GM18520 (cell line): ENCODE data around the gene CCDC57.

Experiments
- ATAC-seq: cut with Tn5 transposase; IDR thresholded peaks from one replicate; pipeline ENCODE4 v1.9.1; 2021; ENCODE audit not compliant: unreplicated experiment

CCDC57 gene

DNA sequence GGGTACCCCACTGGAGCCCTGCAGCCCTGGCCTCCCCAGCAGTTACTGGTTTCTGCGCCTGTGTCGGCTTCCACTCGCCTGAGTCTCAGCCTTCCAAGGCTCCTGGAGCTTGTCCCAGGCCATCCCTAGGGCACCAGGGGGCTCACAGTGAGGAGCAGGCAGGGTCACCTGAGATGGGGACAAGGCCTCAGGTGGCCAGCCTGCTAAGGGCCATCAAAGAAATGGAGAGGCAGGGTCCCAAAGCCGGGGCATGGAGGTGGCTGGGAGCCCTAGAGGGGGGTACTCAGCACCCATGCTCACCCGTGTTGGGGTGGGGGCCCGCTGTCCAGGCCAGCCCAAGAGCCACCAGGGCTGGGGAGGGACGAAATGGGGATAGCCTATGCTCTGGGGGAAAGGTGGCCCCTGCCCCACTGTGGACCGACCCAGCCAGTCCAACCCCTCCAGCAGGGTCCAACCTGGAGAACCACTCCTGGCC, 115.9 kb downstream of the CCDC57 start:
- ATAC-seq, result no peak

DNA sequence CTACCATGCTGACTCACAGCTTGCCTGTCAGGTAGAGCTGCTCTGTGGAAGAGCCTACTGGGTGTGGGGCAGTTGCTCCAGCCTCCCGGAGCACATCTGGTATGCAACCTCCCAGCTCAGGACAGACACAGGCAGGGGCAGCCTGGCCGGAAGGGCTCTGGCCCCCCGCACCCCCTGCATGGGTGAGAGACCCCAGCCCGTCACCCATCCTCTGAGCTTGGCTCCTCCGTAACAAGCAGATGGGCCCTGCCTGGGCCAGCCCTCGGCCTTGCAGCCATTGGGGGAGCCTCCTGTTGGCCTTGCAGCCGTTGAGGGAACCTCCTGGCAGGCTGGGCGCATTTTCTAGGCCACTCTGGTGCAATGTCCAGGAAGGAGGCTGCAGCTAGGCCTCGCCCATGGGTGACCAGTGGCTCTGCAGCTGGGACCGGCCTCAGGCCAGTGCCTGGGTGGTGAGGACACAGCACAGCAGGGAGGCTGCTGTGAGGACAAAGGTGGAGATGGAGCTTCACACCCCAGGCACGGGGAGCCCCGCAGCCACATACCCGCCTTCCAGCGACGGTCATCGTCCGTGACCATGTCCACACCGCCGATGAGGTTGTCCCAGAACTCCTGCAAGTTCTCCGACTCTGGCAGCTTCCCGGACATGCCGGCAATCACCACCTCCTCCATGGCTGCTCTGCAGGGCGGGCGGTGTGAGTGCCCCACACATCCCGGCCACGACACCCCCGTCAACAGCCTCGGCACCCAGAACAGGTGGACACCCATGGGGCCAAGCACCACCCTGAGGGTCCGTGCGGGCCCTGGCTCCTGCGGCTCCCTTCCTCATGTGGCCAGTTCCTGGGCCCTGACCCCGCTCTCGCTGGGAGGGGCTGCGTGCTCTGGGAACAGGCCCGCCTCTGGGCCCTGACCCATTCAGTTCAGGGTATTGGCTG, 116.6 kb downstream of the CCDC57 start:
- no peak for ATAC-seq

DNA sequence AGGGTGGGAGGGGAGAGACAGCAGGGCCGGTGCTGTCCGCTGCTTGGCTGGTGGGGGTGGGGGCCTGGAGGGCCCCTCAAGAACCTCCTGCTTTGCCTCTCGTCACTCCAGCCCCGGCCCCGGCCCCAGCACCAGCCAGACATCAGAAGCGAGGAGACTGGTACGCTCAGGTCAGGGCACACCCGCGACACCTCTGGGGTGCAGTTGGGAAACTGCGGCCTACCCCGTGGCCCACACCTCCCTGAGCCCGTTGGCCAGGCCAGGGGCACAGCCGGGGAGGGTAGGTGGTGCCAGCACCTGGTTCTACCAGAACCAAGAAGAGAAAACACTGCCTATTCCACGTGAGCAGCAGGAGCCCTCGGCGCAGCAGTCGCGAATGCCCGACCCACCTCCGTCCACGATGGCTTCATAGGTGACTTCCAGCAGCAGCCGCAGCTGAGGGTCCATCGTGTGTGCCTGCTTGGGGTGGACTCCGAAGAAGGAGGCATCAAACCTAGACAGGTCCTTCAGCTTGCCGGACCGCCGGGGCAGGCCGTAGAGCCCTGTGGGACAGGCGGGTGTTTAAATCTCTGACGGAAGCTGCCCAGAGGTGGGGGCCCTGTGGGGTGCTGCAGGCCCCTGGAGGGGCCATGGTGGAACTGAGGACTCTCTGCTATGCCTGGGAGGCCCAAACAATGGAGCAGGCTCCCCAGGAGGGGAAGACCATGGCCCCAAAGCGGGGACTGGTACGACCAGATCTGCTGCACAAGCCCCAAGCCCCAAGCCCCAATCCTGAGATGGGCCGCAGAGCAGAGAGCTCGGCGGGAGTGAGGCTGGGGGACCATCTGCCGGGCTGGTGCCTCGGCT, 117.5 kb downstream of the CCDC57 start:
- no peak for ATAC-seq

DNA sequence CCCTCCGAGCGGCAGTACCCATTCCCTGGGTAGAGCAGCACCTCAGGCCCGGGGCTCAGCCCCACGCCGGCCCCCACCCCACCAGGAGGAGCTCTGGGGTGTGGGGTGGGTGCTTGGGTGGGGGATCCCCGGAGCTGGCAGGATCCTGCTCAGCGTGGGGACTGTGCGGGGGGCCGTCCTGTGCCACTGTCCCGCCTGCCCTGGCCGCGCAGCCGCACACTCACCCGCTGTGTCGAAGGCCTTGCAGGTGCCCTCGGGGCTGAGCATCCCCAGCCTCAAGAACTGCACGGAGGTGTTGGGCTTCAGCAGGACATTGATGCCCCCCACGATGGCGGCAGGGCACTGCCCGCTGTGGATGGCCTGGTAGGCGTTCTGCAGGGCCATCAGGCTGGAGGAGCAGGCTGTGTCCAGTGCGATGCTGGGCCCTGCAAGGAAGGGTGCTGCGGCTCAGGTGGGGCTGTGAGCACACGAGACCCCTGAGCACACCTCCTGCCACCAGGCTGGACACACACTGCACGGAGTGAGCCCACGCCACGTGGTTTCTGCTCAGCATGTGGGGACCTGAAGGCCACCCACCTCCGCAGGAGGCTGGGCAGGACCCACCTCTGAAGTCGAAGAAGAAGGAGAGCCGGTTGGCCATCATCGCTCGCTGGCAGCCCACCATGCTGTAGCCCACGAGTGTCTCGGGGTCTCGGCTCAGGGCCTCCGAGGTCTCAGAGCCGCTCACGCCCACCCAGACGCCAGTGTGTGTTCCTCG, 119.5 kb downstream of the CCDC57 start:
- no peak for ATAC-seq

DNA sequence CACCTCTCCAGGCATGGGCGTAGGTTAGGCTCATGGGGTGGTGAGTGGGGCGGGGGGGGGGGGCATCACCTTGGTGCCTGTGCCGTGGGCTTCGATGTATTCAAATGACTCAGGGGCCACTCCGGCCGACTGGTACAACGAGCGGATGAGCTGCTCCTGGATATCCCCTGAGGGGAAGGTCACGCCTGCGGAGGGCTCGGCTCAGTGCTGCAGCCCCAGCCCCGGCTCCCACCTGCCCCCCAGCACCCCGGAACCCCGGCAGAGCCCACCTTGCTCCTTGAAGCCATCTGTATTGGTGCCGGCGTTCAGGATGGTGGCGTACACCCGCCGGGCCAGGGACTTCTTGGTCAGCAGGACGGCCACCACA, 120.0 kb downstream of the CCDC57 start:
- ATAC-seq, result no peak

DNA sequence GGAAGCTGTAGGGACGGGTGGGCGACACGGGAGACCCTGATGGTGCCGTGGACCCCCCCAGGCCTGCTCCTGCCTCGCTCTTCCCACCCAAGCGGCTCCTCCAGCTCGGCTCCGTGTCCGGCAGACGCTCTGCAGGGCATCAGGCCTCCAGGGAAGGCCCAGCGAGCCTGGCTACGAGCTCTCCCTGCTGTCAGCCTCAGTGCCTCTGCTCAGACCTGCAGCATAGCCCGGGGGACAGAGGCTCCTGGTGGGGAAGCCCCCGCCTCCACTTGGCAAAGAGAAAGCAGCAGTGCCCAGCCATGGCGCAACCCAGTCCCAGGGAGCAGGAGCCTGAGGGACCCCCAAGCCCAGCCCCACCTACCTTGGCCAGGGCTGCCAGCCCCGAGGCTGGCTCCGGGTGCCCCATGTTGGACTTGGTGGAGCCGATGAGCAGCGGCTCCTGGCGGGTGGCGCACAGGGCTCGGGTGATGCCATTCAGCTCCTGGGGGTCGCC, 120.5 kb downstream of the CCDC57 start:
- no peak for ATAC-seq

DNA sequence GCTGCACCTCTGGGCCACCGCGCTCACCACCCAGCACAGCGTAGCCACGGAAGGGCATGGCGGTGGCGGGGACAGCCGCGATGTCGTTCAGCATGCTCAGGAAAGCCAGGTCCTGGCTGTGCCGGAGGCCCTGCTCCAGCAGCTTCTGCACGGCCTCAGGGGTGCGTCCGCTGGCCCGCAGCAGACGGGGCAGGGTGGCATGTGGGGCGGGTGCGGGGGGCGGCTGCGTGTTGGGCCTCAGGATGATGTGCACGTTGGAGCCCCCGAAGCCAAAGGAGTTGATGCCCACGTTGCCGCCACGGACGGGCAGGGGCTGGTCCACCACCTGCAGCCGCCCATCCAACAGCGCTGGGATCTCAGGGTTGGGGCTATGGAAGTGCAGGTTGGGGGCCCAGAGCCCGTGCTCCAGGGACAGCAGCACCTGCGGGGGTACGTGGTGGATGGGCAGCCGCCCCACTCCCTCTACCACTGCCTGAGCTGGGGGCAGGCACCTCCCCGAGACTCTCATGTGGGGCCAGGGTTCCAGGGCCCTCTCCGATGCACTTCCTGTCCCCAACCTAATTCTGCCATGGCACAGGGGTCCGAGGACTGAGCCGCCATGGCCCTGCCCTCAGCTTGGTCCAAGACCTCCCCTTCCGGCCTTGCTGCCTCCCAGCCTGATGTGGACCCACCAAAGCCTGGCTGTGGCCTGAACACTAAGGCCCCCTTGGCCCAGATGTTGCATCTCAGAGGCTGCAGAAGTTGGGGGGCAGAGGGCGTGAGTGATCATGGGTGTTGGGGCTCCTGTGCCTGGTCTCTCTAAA, 121.2 kb downstream of the CCDC57 start:
- no peak for ATAC-seq

DNA sequence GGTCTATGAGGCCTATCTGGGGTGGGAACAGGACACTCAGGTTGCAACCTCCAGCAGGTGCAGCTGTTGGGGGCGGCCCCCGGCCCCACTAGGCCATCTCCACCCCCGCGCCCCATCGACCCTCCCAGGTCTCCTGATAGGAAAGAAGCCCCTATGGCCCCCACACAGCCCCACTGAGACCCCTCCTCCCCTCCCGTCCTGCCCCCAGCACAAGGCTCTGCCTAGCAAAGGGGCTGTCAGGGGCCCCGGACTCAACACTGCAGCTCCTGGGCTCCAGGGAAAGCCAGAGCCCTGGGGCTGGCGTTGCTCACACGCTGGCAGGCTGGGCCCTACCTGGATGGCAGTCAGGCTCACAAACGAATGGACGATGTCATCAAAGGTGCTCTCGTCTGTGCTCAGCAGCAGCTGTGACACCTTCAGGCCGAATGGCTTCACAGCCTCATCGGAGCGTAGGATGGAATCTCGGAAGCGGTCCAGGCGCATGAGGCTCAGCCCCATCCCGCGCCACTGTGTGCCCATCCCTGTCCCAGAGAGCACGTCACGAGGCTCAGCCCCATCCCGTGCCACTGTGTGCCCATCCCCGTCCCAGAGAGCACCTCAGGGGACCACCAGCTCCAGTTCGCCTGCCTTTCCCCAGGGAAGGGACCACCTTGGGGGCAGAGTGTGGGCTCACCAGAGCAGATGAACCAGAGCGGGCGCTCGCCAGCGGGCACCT, 121.9 kb downstream of the CCDC57 start:
- ATAC-seq, result no peak

DNA sequence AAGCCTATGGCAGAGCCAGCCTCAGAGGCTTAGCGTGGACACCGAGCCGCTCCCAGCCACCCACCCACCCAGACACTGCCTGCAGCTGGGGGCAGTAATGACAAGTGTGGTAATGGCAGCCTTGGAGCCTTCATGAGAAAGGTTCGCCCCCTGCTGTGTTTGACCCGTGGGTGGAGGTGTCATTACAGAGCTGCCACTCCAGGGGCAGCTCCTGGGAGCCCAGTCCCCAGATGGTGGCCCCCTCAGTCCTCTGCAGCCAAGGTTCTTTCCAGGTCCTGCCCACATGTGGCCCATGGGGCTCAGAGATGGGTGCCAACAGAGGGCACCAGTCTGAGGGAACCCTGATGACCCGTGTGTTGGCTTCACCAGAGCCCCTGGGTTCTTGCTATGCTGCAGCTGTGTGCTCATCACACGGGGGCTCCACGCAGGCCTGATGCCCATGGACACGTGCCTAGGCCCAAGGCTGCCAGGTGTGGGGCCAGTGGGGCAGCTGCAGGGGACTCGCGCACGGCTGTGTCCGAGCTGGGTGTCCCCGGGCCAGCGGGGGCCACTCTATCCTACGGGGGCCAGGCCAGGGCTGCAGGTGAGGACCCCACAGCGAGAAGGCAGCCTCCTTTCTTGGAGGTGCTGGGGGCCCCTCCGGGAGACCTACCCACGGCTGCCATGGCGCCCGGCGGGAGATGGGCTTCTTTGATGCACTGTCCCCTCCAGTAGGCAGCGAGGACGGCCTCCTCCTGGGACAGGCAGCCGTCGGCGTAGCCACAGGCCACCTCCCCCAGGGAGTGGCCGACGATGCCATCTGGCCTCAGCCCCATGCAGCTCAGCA, 122.7 kb downstream of the CCDC57 start:
- ATAC-seq, result no peak

DNA sequence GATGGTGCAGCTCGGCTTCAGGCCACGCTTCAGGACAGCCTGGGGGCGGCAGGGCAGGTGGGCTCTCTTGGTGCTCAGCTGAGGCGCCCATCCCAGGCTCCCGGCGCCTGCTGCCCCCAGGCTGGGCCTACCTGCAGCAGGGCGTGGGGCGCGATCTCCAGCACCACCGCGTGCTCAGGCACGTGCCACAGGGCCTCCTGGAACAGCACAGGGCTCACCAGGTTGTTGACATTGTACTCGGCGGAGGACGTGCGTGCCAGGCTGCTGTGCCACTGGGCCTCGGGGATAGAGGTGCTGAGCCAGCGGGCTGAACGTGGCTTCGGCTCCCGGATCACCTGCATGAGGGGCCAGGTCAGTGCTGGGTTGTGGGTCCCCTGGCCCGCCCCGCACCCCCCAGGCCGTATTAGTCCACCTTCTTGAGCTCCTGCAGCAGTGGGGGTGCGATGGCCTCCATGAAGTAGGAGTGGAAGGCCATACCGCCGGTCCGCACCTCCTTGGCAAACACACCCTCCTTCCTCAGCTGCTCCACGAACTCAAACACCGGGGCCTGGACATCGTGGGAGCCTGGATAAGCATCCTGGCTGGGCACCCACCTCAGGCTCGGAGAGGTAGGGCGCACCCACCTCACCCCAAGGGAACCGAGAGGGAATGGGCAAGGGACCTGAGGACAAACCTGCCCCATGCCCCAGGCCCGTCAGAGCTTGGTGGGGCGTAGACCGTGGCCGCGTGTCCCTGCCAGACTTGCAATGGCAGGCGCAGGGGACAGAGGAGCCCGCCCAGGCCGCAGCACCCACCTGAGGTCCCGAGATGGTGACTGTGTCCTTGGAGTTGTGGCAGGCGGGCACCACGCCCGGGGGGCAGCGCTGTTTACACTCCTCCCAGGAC, 123.6 kb downstream of the CCDC57 start:
- no peak for ATAC-seq

DNA sequence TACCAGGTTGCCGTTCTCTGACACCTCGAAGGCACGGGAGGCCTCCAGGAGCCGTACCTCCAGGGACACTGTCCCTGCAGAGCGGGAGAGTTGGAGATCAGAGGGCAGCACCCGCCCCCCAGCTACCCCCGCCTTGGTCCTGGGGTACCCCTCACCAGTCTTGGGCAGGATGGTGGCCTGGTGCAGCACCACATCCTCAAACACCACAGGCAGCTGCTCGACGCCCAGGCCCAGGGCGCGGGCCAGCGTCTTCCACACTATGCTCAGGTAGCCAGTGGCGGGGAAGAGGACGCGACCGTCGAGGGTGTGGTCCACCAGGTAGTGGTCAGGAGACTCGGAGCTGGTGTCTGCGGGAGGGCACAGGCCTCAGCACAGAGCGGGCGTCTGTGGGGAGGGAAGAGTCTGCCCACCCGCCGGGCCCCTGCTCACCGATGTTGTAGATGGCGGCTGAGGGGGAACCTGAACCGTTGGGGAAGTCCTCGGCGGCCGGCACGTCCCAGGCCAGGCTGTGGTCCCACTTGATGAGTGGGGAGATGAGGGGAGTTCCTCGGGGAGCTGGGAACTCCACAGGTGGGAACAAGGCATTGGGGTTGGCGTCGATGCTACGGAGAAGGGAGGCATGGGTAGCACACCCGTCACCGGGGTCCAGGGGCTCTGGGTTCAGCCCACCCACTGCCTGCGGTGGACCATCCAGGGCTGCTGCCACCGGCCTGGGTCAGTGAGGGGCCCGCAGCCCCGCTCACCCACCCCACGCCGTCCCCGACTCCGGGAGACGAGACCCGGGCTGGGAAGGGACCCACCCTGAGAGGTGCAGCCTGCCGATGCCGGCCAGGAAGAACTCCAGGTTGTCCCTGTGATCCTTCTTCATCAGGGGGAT, 124.4 kb downstream of the CCDC57 start:
- no peak for ATAC-seq

DNA sequence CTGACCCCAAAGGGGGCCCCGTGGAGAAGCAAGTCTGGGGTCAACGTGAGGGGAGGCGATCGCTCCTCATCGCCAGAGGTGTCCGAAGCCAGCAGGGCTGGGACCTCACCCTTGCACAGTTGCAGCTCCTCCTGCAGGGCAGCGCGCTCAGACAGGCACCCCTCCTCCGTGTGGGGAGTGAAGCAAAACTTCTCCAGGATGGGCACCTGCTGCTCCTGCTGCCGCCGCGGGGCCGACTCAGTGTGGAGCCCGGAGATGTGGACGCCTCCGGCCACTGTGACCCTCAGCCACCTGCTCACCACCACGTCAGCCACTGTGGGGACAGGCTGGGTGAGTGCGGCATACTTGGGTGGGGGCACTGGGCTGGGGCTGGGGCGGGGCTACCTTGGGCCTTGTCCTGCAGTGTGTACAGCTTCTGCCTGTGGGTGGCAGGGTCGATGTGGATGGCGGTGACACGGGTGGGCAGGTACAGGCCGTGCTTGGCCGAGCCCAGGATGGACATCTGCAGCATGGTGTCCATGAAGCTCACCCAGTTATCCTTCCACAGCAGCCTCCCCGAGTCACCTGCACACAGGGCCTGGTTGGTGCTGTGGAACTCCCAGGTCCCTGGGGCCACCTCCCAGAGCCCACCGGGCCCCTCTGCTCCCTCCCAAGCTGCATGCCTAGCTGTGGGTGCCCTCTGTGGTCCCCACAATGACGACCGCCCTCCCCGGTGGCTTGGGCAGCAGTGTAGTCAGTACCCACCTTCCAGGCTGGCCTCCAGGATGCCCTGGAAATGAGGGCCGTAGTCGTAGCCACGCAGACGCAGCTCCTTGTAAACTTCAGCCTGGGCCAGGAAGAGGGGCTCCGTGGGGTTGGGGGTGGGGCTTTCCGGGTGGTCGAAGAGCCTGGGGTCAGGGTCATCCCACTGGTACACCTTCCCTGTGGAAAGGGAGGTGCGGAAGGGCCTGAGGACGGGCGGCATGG, 125.4 kb downstream of the CCDC57 start:
- ATAC-seq, result no peak

DNA sequence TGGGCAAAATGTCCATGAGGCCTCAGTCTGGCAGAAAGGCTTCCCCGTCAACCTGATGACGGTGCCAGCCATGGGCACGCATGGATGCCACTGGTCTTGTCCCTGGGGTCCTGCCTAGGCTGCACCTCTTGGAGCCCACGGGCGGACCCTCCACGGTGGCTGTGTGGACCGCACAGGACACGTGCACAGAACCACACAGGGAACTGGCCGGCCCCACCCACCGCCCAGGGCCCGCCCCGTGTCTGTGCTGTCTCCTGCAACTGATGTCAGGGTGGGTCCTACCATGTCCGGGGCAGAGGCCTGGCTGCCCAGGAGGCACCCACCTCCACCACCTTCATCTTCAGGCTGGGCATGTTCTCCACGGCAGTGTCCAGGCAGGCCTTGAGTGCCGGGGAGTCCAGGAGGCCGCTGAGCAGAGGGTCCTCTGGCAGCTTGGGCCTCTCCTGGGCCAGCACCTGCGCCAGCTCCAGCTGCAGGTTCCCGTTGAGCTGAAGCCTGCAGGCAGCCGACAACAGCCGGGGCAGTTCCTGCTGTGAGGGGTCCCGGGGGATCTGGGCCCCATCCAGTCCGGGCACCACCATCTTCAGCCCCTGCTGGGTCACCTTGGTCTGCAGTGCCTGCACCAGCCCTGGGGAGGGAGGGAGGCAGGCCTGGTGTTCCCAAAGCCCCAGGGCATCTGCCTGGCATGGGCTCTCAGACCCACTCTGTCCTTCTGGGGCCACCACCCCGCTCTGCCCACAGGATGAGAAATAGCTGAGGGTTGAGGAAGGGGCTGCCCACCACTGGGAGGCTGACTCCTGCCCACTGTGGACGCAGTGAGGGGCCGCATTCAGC, 126.5 kb downstream of the CCDC57 start:
- ATAC-seq, result no peak

DNA sequence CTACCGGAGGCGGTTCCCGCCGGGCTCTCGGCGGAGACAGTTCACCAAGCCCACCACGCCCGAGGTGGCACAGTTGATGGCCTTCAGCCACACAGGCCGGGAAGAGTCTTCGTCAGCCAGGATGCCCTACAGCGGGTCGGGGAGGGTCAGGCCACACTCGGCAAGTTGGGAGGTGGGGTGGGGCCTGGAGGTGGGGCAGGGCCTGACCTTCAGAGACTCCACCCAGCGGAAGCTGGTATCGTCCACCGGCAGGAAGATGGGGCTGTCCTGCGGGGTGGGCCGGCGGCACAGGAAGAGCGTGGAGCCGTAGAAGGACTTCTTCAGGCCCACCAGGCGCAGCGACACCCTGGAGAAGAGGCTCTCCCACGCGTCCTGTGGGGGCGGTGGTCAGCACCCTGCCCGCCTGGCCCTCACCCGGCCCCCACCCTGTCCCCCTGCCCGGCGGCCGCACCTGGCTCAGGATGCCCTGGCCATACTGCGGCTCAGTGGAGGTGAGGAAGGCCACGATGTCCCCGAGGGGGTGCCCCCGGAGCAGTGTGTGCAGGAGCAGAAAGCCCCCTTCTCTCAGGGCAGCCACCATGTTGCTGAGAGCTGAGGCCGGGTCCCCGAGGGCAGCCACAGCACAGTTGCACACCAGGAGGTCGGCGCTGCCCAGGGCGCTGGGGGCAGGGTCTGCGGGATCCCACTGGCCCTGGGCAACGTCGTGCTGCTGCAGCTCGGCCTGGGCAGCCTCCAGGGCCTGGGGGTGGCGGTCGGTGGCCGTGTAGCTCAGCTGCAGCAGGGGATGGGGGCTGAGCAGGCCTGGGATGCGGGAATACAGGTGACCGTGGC, 127.4 kb downstream of the CCDC57 start:
- no peak for ATAC-seq
